Fibroblast of lung (primary cell): ENCODE results near the gene TRMT61A. TPM values are rescaled to one million over a fixed set of nuclear protein-coding genes. Genes with fewer than 3 reads are reported as not detected.

ENCODE experiments used
- DNase-seq, 2 donors: peaks; one replicate each; pipeline versions ENCODE4 v3.0.0 to v3.0.0-alpha.2; 2010; ENCODE audit warnings: low read depth in 2 of 2
- H2AFZ ChIP-seq: 2 replicates; pipeline ENCODE4 v1.5.1; 2012; ENCODE audit warnings: low read length, control low read depth, inconsistent platforms
- H3K27ac ChIP-seq: 2 replicates; pipeline ENCODE4 v1.5.1; 2011; ENCODE audit warnings: low read length, control low read depth; ENCODE audit not compliant: insufficient read depth
- H3K27me3 ChIP-seq: 2 replicates; pipeline ENCODE4 v1.5.1; 2011; ENCODE audit warnings: mild to moderate bottlenecking, low read length; ENCODE audit not compliant: control insufficient read depth, insufficient read depth
- H3K36me3 ChIP-seq: 2 replicates; pipeline ENCODE4 v1.5.1; 2011; ENCODE audit warnings: low read length; ENCODE audit not compliant: control insufficient read depth, insufficient read depth
- H3K4me1 ChIP-seq: 2 replicates; pipeline ENCODE4 v1.5.1; 2011; ENCODE audit warnings: low read length; ENCODE audit not compliant: control insufficient read depth, insufficient read depth; ENCODE audit errors: extremely low read depth
- H3K4me2 ChIP-seq: 2 replicates; pipeline ENCODE4 v1.5.1; 2011; ENCODE audit warnings: low read length, control low read depth; ENCODE audit not compliant: insufficient read depth; ENCODE audit errors: extremely low read depth
- H3K4me3 ChIP-seq, 4 experiments: fragments of 200-600 bp in 1 of 4; sonication (generic) in 1 of 4; replicated peaks in 1 of 4; 2 replicates each; pipeline ENCODE4 v1.5.1; 2011 to 2016; ENCODE audit warnings: low read length in 4 of 4, low read depth in 3 of 4, mild to moderate bottlenecking in 3 of 4, control low read depth in 2 of 4, inconsistent platforms in 1 of 4, mixed read lengths in 1 of 4; ENCODE audit not compliant: insufficient read depth in 1 of 4; ENCODE audit errors: control extremely low read depth in 1 of 4
- H3K79me2 ChIP-seq: 2 replicates; pipeline ENCODE4 v1.5.1; 2012; ENCODE audit warnings: mild to moderate bottlenecking, low read length, inconsistent platforms; ENCODE audit not compliant: control insufficient read depth, insufficient read depth
- H3K9ac ChIP-seq: 2 replicates; pipeline ENCODE4 v1.5.1; 2011; ENCODE audit warnings: mild to moderate bottlenecking, low read length, control low read depth; ENCODE audit not compliant: insufficient read depth
- H3K9me3 ChIP-seq: 2 replicates; pipeline ENCODE4 v1.5.1; 2012; ENCODE audit warnings: low read depth, low read length; ENCODE audit not compliant: control insufficient read depth, insufficient read depth
- H4K20me1 ChIP-seq: 2 replicates; pipeline ENCODE4 v1.5.1; 2011; ENCODE audit warnings: low read length; ENCODE audit not compliant: control insufficient read depth, insufficient read depth; ENCODE audit errors: extremely low read depth
- CTCF ChIP-seq, 2 donors: IDR thresholded peaks in 1 of 2; conservative IDR thresholded peaks in 1 of 2; 1 replicate in 1 of 2; 2 replicates in 1 of 2; pipeline ENCODE4 v1.5.1; 2011 to 2012; ENCODE audit warnings: low read length in 2 of 2, control low read depth in 1 of 2, inconsistent platforms in 1 of 2, low read depth in 1 of 2, mild to moderate bottlenecking in 1 of 2
- EZH2 ChIP-seq: IDR thresholded peaks from 2 replicates; pipeline ENCODE4 v1.5.1; 2012; ENCODE audit warnings: low read length, control low read depth, mild to moderate bottlenecking; ENCODE audit errors: missing control alignments
- polyA plus RNA-seq, 2 donors: library from polyadenylated mRNA; depleted of rRNA in 1 of 2; stranded (reverse) in 1 of 2; unstranded in 1 of 2; fragments of >200 nt; gene quantifications; 2 replicates each; pipeline ENCODE4 v1.2.1, GENCODE V29; 2011 to 2012; ENCODE audit warnings: missing spikeins in 1 of 2
- total RNA-seq: library from RNA; depleted of rRNA; stranded (reverse); fragments of >200 nt; gene quantifications from 2 replicates; pipeline ENCODE4 v1.2.1, GENCODE V29; 2014

Gene TRMT61A
- total and polyA plus RNA-seq, 2 donors (not counting 1 experiment from before 2014, with no cell fraction given): 4.2 to 10.6 TPM

- H3K9me3 ChIP-seq: no peaks in the 10 kb centered on the region
- no peak overlapping the region for H3K4me2 ChIP-seq
- no peak overlapping the region for H3K9ac ChIP-seq
- no peak overlapping the region for H2AFZ ChIP-seq
- peaks cover 16% of the 10 kb centered on the region for H3K4me1 ChIP-seq
- H4K20me1 ChIP-seq: no peaks in the 10 kb centered on the region
- H3K4me3 ChIP-seq: no peak overlapping the region
- TF ChIP-seq CTCF (conservative IDR thresholded peaks at IDR 0.05 in 1 of 2, IDR thresholded peaks at IDR 0.05 in 1 of 2; ENCODE audit: low read depth in 1 of 2, low read length in 2 of 2): no peak
- TF ChIP-seq EZH2: no peak
- no peak for DNase-seq
- no peaks in the 10 kb centered on the region for H3K27me3 ChIP-seq
- no peaks in the 10 kb centered on the region for H3K79me2 ChIP-seq
- H3K36me3 ChIP-seq: peaks cover 2% of the 10 kb centered on the region
- H3K27ac ChIP-seq: no peak overlapping the region
These were observed 9.2 kb upstream of the TRMT61A start for GRCh38 chr14:103519837-103520212.

DNA sequence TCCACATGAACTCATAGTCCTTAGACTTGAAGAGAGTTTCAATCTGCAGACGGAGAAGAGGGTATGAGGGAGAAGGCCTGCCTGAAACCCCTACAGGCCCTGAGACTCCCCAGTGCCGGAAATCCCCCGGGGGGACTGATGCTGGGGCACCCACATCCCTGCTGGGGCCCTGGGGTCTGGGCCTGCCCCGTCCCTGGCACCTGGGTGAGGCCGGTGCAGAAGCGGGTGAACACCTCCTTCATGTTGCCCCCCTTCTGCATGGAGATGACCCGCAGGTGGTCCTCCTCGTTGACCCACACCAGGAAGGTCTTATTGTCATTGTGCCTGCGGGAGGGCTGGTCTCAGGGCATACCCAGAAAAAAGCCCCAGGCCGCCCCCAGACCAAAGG is 8.7 kb upstream of the TRMT61A start:
- H3K36me3 ChIP-seq: no peaks in the 10 kb centered on the region
- H3K4me3 ChIP-seq: peak overlapping the region in 1 of 4 experiments; percentile 69
- TF ChIP-seq CTCF (conservative IDR thresholded peaks at IDR 0.05 in 1 of 2, IDR thresholded peaks at IDR 0.05 in 1 of 2; ENCODE audit: low read depth in 1 of 2, low read length in 2 of 2) (no peak), EZH2 (no peak)
- no peaks in the 10 kb centered on the region for H4K20me1 ChIP-seq
- H3K9ac ChIP-seq: no peak overlapping the region
- no peak overlapping the region for H2AFZ ChIP-seq
- H3K79me2 ChIP-seq: no peaks in the 10 kb centered on the region
- H3K4me2 ChIP-seq: no peak overlapping the region
- no peak overlapping the region for H3K27ac ChIP-seq
- no peak for DNase-seq
- H3K9me3 ChIP-seq: no peaks in the 10 kb centered on the region
- H3K4me1 ChIP-seq: peaks cover 16% of the 10 kb centered on the region
- no peaks in the 10 kb centered on the region for H3K27me3 ChIP-seq

- peak in 1 of 2 donors; percentile 48 for TF ChIP-seq CTCF (conservative IDR thresholded peaks at IDR 0.05 in 1 of 2, IDR thresholded peaks at IDR 0.05 in 1 of 2; ENCODE audit: low read depth in 1 of 2, low read length in 2 of 2)
- TF ChIP-seq EZH2: no peak
- H2AFZ ChIP-seq: no peak overlapping the region
- H3K4me3 ChIP-seq: peak overlapping the region; percentile 29 to 69 (median 38)
- peaks cover 16% of the 10 kb centered on the region for H3K4me1 ChIP-seq
- H4K20me1 ChIP-seq: no peaks in the 10 kb centered on the region
- H3K9me3 ChIP-seq: no peaks in the 10 kb centered on the region
- DNase-seq: peak; percentile 47 to 69
- peak overlapping the region; percentile 25 for H3K4me2 ChIP-seq
- peak overlapping the region; percentile 9 for H3K9ac ChIP-seq
- H3K27ac ChIP-seq: no peak overlapping the region
- no peaks in the 10 kb centered on the region for H3K27me3 ChIP-seq
- no peaks in the 10 kb centered on the region for H3K36me3 ChIP-seq
- no peaks in the 10 kb centered on the region for H3K79me2 ChIP-seq
These were observed 8.1 kb upstream of the TRMT61A start for GRCh38 chr14:103520657-103521437.
